ENCODE measurements around the gene AQP2.

AQP2 gene

GRCh38 chr12:49953151-49953550 is 2.6 kb downstream of the AQP2 start:
- no peak for DNase-seq (ENCODE audit: low read depth)
- H3K4me3 ChIP-seq (ENCODE audit: control insufficient read depth, low read depth, low read length), result no peak overlapping the region
- no peak for TF ChIP-seq CTCF (IDR thresholded peaks at IDR 0.05; ENCODE audit: control insufficient read depth, insufficient read depth, low read depth, low read length, missing control alignments)

GRCh38 chr12:49953961-49954846 is 3.7 kb downstream of the AQP2 start:
- no peak overlapping the region for H3K4me3 ChIP-seq (ENCODE audit: control insufficient read depth, low read depth, low read length)
- peak; percentile 3 for TF ChIP-seq CTCF (IDR thresholded peaks at IDR 0.05; ENCODE audit: control insufficient read depth, insufficient read depth, low read depth, low read length, missing control alignments)
- no peak for DNase-seq (ENCODE audit: low read depth)

- no peak overlapping the region for H3K4me3 ChIP-seq (ENCODE audit: control insufficient read depth, low read depth, low read length)
- TF ChIP-seq CTCF (IDR thresholded peaks at IDR 0.05; ENCODE audit: control insufficient read depth, insufficient read depth, low read depth, low read length, missing control alignments), result no peak
- no peak for DNase-seq (ENCODE audit: low read depth)
Observed at GRCh38 chr12:49954863-49955830, 4.6 kb downstream of the AQP2 start.

GRCh38 chr12:49955899-49956662 is 5.5 kb downstream of the AQP2 start:
- no peak for TF ChIP-seq CTCF (IDR thresholded peaks at IDR 0.05; ENCODE audit: control insufficient read depth, insufficient read depth, low read depth, low read length, missing control alignments)
- no peak for DNase-seq (ENCODE audit: low read depth)
- H3K4me3 ChIP-seq (ENCODE audit: control insufficient read depth, low read depth, low read length), result no peak overlapping the region

GRCh38 chr12:49956663-49957569 is 6.4 kb downstream of the AQP2 start:
- H3K4me3 ChIP-seq (ENCODE audit: control insufficient read depth, low read depth, low read length), result no peak overlapping the region

More at GRCh38 chr12:49956663-49957569, 6.4 kb downstream of the AQP2 start:
- DNase-seq (ENCODE audit: low read depth), result no peak
- TF ChIP-seq CTCF (IDR thresholded peaks at IDR 0.05; ENCODE audit: control insufficient read depth, insufficient read depth, low read depth, low read length, missing control alignments), result no peak
